ENCODE results near the gene VAPA. TPM values are rescaled to one million over a fixed set of nuclear protein-coding genes. Genes with fewer than 3 reads are reported as not detected.

VAPA gene
- total and polyA plus RNA-seq, 9 of the 15 experiments (the other 6 are each of a cell fraction or from before 2014, with no cell fraction given), result 219 to 902 (median 526) TPM

DNA sequence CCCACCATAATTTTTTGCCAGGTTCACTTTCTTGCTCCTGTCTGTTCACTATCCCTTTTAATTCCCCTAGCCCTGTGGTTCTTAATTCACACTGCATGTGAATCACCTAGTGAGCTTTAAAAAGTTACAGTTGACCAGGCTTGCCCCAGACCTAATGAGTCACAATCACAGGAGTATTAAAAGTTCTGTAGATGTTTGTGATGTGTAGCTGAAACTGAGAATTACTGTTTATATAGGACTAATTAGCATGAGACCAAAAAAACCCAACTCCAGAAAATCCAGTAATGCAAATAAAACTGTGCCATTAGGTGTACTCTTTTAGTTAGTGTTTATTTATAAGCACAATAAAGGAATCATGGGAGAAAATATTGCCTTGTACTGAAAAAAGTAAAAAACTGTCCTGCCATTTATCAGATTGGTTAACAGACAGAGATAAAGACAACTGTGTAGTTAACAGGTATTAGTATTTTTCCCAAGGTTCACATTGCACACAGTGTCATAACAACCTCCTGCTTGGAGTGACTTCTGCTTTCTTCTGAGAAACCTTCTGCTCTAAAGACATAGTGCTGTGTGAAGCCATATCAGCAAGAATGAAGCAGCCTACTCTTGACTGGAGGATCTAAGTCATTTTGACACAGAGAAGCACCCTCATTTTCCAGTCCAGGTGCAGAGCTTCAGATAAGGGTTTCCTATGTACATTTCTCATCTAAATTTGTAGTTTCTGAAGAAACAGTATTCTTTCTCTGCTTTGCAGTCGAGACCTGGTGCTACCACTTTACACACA lies 39.0 kb downstream of the VAPA start (continued):
- TF ChIP-seq, protein P1, sequence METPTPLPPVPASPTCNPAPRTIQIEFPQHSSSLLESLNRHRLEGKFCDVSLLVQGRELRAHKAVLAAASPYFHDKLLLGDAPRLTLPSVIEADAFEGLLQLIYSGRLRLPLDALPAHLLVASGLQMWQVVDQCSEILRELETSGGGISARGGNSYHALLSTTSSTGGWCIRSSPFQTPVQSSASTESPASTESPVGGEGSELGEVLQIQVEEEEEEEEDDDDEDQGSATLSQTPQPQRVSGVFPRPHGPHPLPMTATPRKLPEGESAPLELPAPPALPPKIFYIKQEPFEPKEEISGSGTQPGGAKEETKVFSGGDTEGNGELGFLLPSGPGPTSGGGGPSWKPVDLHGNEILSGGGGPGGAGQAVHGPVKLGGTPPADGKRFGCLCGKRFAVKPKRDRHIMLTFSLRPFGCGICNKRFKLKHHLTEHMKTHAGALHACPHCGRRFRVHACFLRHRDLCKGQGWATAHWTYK (CRISPR knock-in tag; IDR thresholded peaks at IDR 0.05), result no peak
- no peak for TF ChIP-seq U2AF2 (optimal IDR thresholded peaks at IDR 0.05; ENCODE audit: low read depth, low read length)
- TF ChIP-seq NR3C1 (CRISPR knock-in tag; IDR thresholded peaks at IDR 0.05), result no peak
- TF ChIP-seq, protein P2, sequence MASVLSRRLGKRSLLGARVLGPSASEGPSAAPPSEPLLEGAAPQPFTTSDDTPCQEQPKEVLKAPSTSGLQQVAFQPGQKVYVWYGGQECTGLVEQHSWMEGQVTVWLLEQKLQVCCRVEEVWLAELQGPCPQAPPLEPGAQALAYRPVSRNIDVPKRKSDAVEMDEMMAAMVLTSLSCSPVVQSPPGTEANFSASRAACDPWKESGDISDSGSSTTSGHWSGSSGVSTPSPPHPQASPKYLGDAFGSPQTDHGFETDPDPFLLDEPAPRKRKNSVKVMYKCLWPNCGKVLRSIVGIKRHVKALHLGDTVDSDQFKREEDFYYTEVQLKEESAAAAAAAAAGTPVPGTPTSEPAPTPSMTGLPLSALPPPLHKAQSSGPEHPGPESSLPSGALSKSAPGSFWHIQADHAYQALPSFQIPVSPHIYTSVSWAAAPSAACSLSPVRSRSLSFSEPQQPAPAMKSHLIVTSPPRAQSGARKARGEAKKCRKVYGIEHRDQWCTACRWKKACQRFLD (CRISPR knock-in tag; IDR thresholded peaks at IDR 0.05), result 0 out of 2 replicates have a peak, but pooled peaks have one; percentile 37
- TF ChIP-seq MBD2 (IDR thresholded peaks at IDR 0.05; ENCODE audit: borderline replicate concordance, low read depth), result peak; percentile 44; the same call in 1 of the 2 replicates
- peak; percentile 35; the same call in 1 of the 2 replicates for TF ChIP-seq OTX1 (CRISPR knock-in tag; IDR thresholded peaks at IDR 0.05)
- no peak; the same call in 1 of the 2 replicates for TF ChIP-seq ZNF175 (CRISPR knock-in tag; IDR thresholded peaks at IDR 0.05; ENCODE audit: low read depth)
- no peak for TF ChIP-seq ZNF57 (CRISPR knock-in tag; IDR thresholded peaks at IDR 0.05)
- no peak for TF ChIP-seq RBM17 (IDR thresholded peaks at IDR 0.05; ENCODE audit: borderline replicate concordance, low read depth, low read length)
- no peak for TF ChIP-seq KDM5B (IDR thresholded peaks at IDR 0.05; ENCODE audit: insufficient replicate concordance, low read depth, low read length)
- TF ChIP-seq NCOA2 (IDR thresholded peaks at IDR 0.05; ENCODE audit: partially characterized antibody in 2 of 2), result peak in 1 of 2 experiments; percentile 12
- no peak for TF ChIP-seq ZNF431 (CRISPR knock-in tag; IDR thresholded peaks at IDR 0.05)
- TF ChIP-seq ZNF408 (CRISPR knock-in tag; IDR thresholded peaks at IDR 0.05; ENCODE audit: low read depth), result no peak
- no peak for TF ChIP-seq RBM34 (IDR thresholded peaks at IDR 0.05; ENCODE audit: borderline replicate concordance, insufficient read depth, low read length)
- no peak for TF ChIP-seq SIRT6 (IDR thresholded peaks at IDR 0.05; ENCODE audit: low read depth, low read length)
- peak; percentile 15 for TF ChIP-seq POLR2B (IDR thresholded peaks at IDR 0.05; ENCODE audit: low read depth, partially characterized antibody)
- TF ChIP-seq XRCC3 (IDR thresholded peaks at IDR 0.05), result 0 out of 2 replicates have a peak, but pooled peaks have one; percentile 10
- TF ChIP-seq FOXA1 (IDR thresholded peaks at IDR 0.05; ENCODE audit: borderline replicate concordance), result no peak
- peak; percentile 70 for TF ChIP-seq ZNF316 (IDR thresholded peaks at IDR 0.05)
- peak; percentile 49; the same call in 1 of the 2 replicates for TF ChIP-seq ZBTB2 (IDR thresholded peaks at IDR 0.05)
- 0 out of 2 replicates have a peak, but pooled peaks have one; percentile 27 for TF ChIP-seq HDAC2 (IDR thresholded peaks at IDR 0.05)
- TF ChIP-seq TAF1 (IDR thresholded peaks at IDR 0.05; ENCODE audit: control insufficient read depth, extremely low read depth, insufficient read depth, low read length, severe bottlenecking), result peak; percentile 37
- no peak for TF ChIP-seq DNMT1 (IDR thresholded peaks at IDR 0.05)
- peak; percentile 80; the same call in 1 of the 2 replicates for TF ChIP-seq NFATC3 (IDR thresholded peaks at IDR 0.05)
- peak; percentile 53; the same call in 1 of the 2 replicates for TF ChIP-seq L3MBTL2 (IDR thresholded peaks at IDR 0.05)
- no peak for TF ChIP-seq NCOA4 (IDR thresholded peaks at IDR 0.05; ENCODE audit: partially characterized antibody)
